Keratinocyte (primary cell): ENCODE results near the gene TPK1. TPM values are rescaled to one million over a fixed set of nuclear protein-coding genes. Genes with fewer than 3 reads are reported as not detected.

Experiments used
- DNase-seq: peaks from one replicate; pipeline ENCODE4 v3.0.0-alpha.2; 2011; ENCODE audit warnings: low read depth, missing footprints, low spot score
- FAIRE-seq: peaks from 2 replicates; lab custom pipeline; 2011; peaks lifted over from hg19 to GRCh38; lab: Jason Lieb, UNC
- H2AFZ ChIP-seq: 2 replicates; pipeline ENCODE4 v1.6.0; 2012; ENCODE audit warnings: low read length, control low read depth, inconsistent platforms; ENCODE audit not compliant: control insufficient read depth
- H3K27ac ChIP-seq: 2 replicates; pipeline ENCODE4 v1.5.1; 2011; ENCODE audit warnings: low read length; ENCODE audit not compliant: control insufficient read depth, insufficient read depth
- H3K27me3 ChIP-seq: 3 replicates; pipeline ENCODE4 v1.6.0; 2011; ENCODE audit warnings: low read length; ENCODE audit not compliant: control insufficient read depth, insufficient read depth; ENCODE audit errors: extremely low read depth
- H3K36me3 ChIP-seq, 2 experiments: 2 replicates in 1 of 2; 3 replicates in 1 of 2; pipeline ENCODE4 v1.5.1; 2011; ENCODE audit warnings: low read length in 2 of 2, mild to moderate bottlenecking in 1 of 2; ENCODE audit not compliant: control insufficient read depth in 2 of 2, insufficient read depth in 2 of 2; ENCODE audit errors: extremely low read depth in 1 of 2
- H3K4me1 ChIP-seq: 3 replicates; pipeline ENCODE4 v1.5.1; 2011; ENCODE audit warnings: low read length; ENCODE audit not compliant: control insufficient read depth, insufficient read depth; ENCODE audit errors: extremely low read depth
- H3K4me2 ChIP-seq: 3 replicates; pipeline ENCODE4 v1.6.0; 2011; ENCODE audit warnings: low read depth, low read length; ENCODE audit not compliant: control insufficient read depth, insufficient read depth; ENCODE audit errors: extremely low read depth
- H3K4me3 ChIP-seq, 3 experiments: fragments of 200-600 bp in 1 of 3; sonication (generic) in 1 of 3; 2 replicates in 2 of 3; 3 replicates in 1 of 3; pipeline ENCODE4 v1.5.1; 2011 to 2016; ENCODE audit warnings: low read length in 3 of 3, mild to moderate bottlenecking in 3 of 3, control low read depth in 2 of 3, inconsistent platforms in 1 of 3, low read depth in 1 of 3, mixed read lengths in 1 of 3, mixed run types in 1 of 3, moderate library complexity in 1 of 3; ENCODE audit not compliant: control insufficient read depth in 2 of 3, insufficient read depth in 2 of 3; ENCODE audit errors: extremely low read depth in 1 of 3
- H3K79me2 ChIP-seq: 2 replicates; pipeline ENCODE4 v1.6.0; 2012; ENCODE audit warnings: low read length; ENCODE audit not compliant: control insufficient read depth, insufficient read depth
- H3K9ac ChIP-seq: 3 replicates; pipeline ENCODE4 v1.6.0; 2011; ENCODE audit warnings: low read length; ENCODE audit not compliant: control insufficient read depth, insufficient read depth; ENCODE audit errors: extremely low read depth
- H3K9me1 ChIP-seq: 3 replicates; pipeline ENCODE4 v1.6.0; 2011; ENCODE audit warnings: low read length; ENCODE audit not compliant: control insufficient read depth, insufficient read depth; ENCODE audit errors: extremely low read depth
- H3K9me3 ChIP-seq: 2 replicates; pipeline ENCODE4 v1.5.1; 2012; ENCODE audit warnings: low read depth, low read length; ENCODE audit not compliant: control insufficient read depth
- H4K20me1 ChIP-seq: 3 replicates; pipeline ENCODE4 v1.6.0; 2011; ENCODE audit warnings: low read length; ENCODE audit not compliant: control insufficient read depth, insufficient read depth; ENCODE audit errors: extremely low read depth
- CTCF ChIP-seq, 3 experiments: IDR thresholded peaks in 1 of 3; conservative IDR thresholded peaks in 1 of 3; optimal IDR thresholded peaks in 1 of 3; 2 replicates in 2 of 3; 3 replicates in 1 of 3; pipeline versions ENCODE3 to v1.5.1; 2011; ENCODE audit warnings: low read length in 3 of 3, mild to moderate bottlenecking in 3 of 3, moderate library complexity in 2 of 3, control low read depth in 1 of 3, inconsistent platforms in 1 of 3; ENCODE audit not compliant: insufficient read depth in 2 of 3; ENCODE audit errors: extremely low read depth in 1 of 3
- EZH2 ChIP-seq: IDR thresholded peaks from one replicate; pipeline ENCODE4 v1.6.1; 2012; ENCODE audit warnings: inconsistent platforms, mild to moderate bottlenecking, low read length, moderate library complexity
- dilution Hi-C: fragments of 300-500 bp; cut with MboI; formaldehyde crosslinking; loops from one replicate; pipeline ENCODE4 v1.7.0; 2020; ENCODE audit warnings: low sequenced_read_pairs; ENCODE audit not compliant: extremely low pct_ligation_motif_present
- polyA plus RNA-seq, 5 experiments: library from polyadenylated mRNA; depleted of rRNA in 3 of 5; stranded (reverse) in 3 of 5; stranded (forward) in 1 of 5; unstranded in 1 of 5; fragments of >200 nt; gene quantifications; 1 replicate in 1 of 5; 2 replicates in 3 of 5; 3 replicates in 1 of 5; pipeline versions ENCODE4 v1.2.1 to v1.2.3, GENCODE V29; 2011 to 2012; ENCODE audit warnings: missing spikeins in 2 of 5, low read depth in 1 of 5, low replicate concordance in 1 of 5

Gene TPK1
- polyA plus RNA-seq, 1 donor (not counting 4 experiments of a cell fraction or from before 2014, with no cell fraction given) = 1.9 TPM

- H2AFZ ChIP-seq = no peak overlapping the region
- no peaks in the 10 kb centered on the region for H3K27me3 ChIP-seq
- H3K36me3 ChIP-seq = no peaks in the 10 kb centered on the region
- no peaks in the 10 kb centered on the region for H3K9me3 ChIP-seq
- H3K4me2 ChIP-seq = no peak overlapping the region
- DNase-seq (no peak), FAIRE-seq (no peak)
- dilution Hi-C loops = no loop called here
- no peak overlapping the region for H3K9ac ChIP-seq
- no peaks in the 10 kb centered on the region for H3K9me1 ChIP-seq
- no peaks in the 10 kb centered on the region for H3K79me2 ChIP-seq
- no peaks in the 10 kb centered on the region for H3K4me1 ChIP-seq
- TF ChIP-seq CTCF (optimal IDR thresholded peaks at IDR 0.05 in 1 of 3, IDR thresholded peaks at IDR 0.05 in 1 of 3, conservative IDR thresholded peaks at IDR 0.05 in 1 of 3; ENCODE audit: extremely low read depth in 1 of 3, insufficient read depth in 2 of 3, low read length in 3 of 3) (no peak), EZH2 (no peak)
- H3K27ac ChIP-seq = no peak overlapping the region
- H3K4me3 ChIP-seq = no peak overlapping the region
- no peaks in the 10 kb centered on the region for H4K20me1 ChIP-seq
These were observed 105.6 kb downstream of the TPK1 start for GRCh38 chr7:144730224-144730623.

GRCh38 chr7:144729226-144729625, 106.6 kb downstream of the TPK1 start:
- H3K36me3 ChIP-seq = no peaks in the 10 kb centered on the region
- H3K27ac ChIP-seq = no peak overlapping the region
- FAIRE-seq (no peak), DNase-seq (no peak)
- no peaks in the 10 kb centered on the region for H3K9me1 ChIP-seq
- no peaks in the 10 kb centered on the region for H3K4me1 ChIP-seq
- H3K4me3 ChIP-seq = no peak overlapping the region
- dilution Hi-C loops = no loop called here
- H3K9me3 ChIP-seq = no peaks in the 10 kb centered on the region
- no peak overlapping the region for H3K4me2 ChIP-seq
- H3K79me2 ChIP-seq = no peaks in the 10 kb centered on the region
- no peak overlapping the region for H3K9ac ChIP-seq
- H2AFZ ChIP-seq = no peak overlapping the region
- H3K27me3 ChIP-seq = no peaks in the 10 kb centered on the region
- no peak for TF ChIP-seq EZH2
- no peak for TF ChIP-seq CTCF (optimal IDR thresholded peaks at IDR 0.05 in 1 of 3, IDR thresholded peaks at IDR 0.05 in 1 of 3, conservative IDR thresholded peaks at IDR 0.05 in 1 of 3; ENCODE audit: extremely low read depth in 1 of 3, insufficient read depth in 2 of 3, low read length in 3 of 3)
- no peaks in the 10 kb centered on the region for H4K20me1 ChIP-seq
